IMR-90 (cell line): ENCODE results near the gene PITRM1.
"Not testable (repeated sequence)": the region's sequence is repeated elsewhere in the genome, so short reads cannot be mapped to it uniquely, and the experiment has no call there.

Experiments used
- CTCF ChIP-seq: conservative IDR thresholded peaks from 2 replicates; pipeline ENCODE4 v1.5.1; 2012; ENCODE audit warnings: mild to moderate bottlenecking, low read depth, low read length, improper control_type of control experiment
- ELK1 ChIP-seq: fragments of 150-350 bp; IDR thresholded peaks from 2 replicates; pipeline ENCODE4 v1.6.1; 2016; ENCODE audit warnings: low read depth, mild to moderate bottlenecking, low read length, moderate library complexity, borderline replicate concordance
- POLR2A ChIP-seq: IDR thresholded peaks from 2 replicates; pipeline ENCODE4 v1.6.1; 2012; ENCODE audit warnings: mild to moderate bottlenecking, low read depth, low read length

- not testable (repeated sequence) for TF ChIP-seq CTCF, ELK1, POLR2A
Observed at GRCh38 chr10:3187229-3187628, 14.6 kb upstream of the PITRM1 start.
